Astrocyte of the spinal cord (primary cell): Measurements from ENCODE around the gene PGP.

Experiments used
- DNase-seq: peaks from one replicate; pipeline ENCODE4 v3.0.0; 2011; ENCODE audit warnings: low read depth, low spot score
- H3K4me3 ChIP-seq: 2 replicates; pipeline ENCODE4 v1.5.1; 2011; ENCODE audit warnings: low read depth, mild to moderate bottlenecking, low read length, moderate library complexity
- CTCF ChIP-seq: IDR thresholded peaks from 2 replicates; pipeline ENCODE4 v1.5.1; 2012; ENCODE audit warnings: low read depth, mild to moderate bottlenecking, low read length, inconsistent platforms
- in situ Hi-C: cut with HindIII; loops from 2 replicates; pipeline ENCODE4 v1.10.0; 2017; ENCODE audit warnings: low sequenced_read_pairs

PGP gene

DNA sequence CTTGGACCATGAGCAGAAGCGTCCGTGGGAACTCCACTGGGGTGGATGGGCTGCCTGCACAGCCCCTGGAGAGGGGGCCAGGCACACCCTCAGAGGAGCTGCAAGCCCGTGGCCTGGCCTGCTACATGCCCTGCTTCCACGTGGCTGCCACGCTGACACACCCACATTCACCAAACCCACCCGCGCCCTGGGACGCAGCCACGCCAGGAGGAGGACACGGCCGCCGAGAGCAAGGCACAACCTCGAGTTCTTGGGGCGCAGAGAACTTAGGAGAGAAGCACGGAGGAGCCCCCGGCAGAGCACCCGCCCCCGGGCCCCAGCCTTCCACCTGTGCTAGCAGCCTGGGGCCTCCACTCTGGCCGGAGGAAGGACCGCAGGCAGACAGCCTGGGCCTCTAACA lies 37.1 kb downstream of the PGP start:
- no peak for TF ChIP-seq CTCF
- DNase-seq: no peak
- in situ Hi-C loops: no loop called here
- no peak overlapping the region for H3K4me3 ChIP-seq

DNA sequence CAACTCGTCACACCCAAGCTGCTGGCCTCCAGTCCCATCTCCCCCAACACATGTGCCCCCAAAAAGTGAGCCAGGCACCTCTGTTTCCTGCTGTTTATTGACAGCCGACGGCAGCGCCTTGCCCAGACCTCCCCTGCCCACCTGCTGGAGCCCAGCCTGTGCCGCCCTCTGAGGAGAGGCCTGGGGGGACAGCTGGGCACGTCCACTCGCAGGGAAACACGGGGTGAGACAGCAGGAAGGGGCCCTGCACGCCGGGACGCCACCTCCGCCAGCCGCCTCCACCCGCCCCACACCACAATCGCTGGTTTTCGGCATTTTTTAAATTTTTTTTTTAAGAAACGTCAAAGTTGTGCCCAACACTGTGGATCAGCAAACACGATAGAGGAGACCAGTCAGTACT lies 37.5 kb downstream of the PGP start:
- TF ChIP-seq CTCF: no peak
- DNase-seq: no peak
- in situ Hi-C loops: no loop called here
- H3K4me3 ChIP-seq: no peak overlapping the region

DNA sequence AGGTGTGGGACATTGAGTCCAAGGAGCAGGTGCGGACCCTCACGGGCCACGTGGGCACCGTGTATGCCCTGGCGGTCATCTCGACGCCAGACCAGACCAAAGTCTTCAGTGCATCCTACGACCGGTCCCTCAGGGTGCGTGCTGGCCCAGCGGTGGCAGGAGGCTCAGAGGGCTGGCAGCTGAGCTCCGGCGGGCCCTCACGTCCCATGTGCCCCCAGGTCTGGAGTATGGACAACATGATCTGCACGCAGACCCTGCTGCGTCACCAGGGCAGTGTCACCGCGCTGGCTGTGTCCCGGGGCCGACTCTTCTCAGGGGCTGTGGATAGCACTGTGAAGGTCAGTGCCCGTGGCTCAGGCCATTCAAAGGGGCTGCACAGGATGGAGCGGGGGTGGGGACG lies 38.6 kb downstream of the PGP start:
- in situ Hi-C loops: no loop called here
- no peak overlapping the region for H3K4me3 ChIP-seq
- DNase-seq: no peak
- TF ChIP-seq CTCF: no peak

DNA sequence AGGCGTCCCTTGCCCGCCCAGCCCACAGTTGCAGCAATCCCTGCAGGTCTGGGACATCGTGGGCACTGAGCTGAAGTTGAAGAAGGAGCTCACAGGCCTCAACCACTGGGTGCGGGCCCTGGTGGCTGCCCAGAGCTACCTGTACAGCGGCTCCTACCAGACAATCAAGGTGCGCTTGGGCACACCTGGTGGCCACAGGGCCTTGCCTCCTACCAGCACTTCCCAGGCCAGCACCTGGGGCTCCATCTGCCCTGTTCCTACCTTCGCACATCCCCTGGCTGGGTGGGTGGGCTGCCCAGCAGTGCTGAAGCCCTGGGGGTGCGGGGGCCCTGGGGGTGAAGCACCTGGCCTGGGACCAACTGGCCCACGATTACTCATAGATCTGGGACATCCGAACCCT lies 39.2 kb downstream of the PGP start:
- TF ChIP-seq CTCF: no peak
- in situ Hi-C loops: no loop called here
- H3K4me3 ChIP-seq: no peak overlapping the region
- no peak for DNase-seq

DNA sequence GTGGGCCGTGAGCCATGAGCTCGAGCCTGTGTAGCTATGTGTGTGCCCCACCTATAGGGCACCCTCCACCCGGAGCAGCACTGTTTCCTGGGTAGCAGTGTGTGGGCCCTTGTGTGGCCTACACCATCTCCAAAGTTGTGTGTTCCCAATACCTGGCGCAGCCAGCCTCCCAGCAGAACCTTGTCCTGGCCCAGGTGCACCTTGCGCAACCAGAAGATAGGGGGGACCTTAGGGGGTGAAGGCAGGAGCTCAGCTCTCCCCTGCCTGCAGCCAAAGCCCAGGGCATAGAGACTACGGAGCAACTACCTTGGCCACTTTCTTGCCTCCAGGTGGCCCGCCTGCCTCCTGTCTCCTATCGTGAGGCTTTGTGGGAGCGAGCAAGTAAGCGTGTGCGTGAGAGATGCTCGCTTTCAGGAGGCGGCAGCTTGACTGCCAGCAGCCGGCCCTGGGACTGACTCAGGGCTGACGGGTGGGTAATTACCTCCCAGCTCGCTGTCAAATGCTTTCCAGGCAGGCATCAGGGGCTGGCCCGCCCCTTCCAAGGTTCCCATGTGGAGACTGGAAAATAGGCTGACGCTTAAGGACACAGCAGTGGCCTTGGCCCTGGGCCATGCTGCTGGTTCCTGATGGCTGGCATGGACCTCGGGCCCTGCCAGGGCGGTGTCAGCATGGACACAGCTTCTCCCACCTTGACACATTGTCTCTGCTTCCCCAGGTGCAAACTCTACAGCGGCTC lies 40.1 kb downstream of the PGP start:
- no peak for DNase-seq
- in situ Hi-C loops: no loop called here
- H3K4me3 ChIP-seq: no peak overlapping the region
- TF ChIP-seq CTCF: no peak

GRCh38 chr16:2173916-2174315 lies 40.7 kb downstream of the PGP start:
- in situ Hi-C loops: no loop called here
- DNase-seq: no peak
- no peak for TF ChIP-seq CTCF
- H3K4me3 ChIP-seq: no peak overlapping the region
